ENCODE data around the gene JSRP1.

JSRP1 gene

DNA sequence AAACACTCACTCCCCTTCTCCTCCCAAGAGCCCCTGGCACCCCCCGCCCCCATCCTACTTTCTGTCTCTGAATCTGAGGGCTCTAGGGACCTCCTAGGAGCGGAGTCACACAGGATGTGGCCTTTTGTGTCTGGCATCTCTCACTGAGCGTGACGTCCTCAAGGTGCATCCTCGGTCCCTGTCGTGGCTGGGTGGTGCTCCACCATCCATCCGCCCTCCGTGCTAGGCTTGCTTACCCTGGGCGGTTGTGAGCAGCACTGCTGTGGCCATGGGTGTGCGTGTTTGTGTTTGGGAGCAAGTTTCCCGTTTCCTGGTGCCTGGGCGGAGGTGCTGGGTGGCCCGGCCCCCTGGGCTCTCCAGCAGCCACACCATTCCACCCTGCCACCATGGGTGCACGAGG, 32.3 kb downstream of the JSRP1 start:
- TF ChIP-seq, protein P1, sequence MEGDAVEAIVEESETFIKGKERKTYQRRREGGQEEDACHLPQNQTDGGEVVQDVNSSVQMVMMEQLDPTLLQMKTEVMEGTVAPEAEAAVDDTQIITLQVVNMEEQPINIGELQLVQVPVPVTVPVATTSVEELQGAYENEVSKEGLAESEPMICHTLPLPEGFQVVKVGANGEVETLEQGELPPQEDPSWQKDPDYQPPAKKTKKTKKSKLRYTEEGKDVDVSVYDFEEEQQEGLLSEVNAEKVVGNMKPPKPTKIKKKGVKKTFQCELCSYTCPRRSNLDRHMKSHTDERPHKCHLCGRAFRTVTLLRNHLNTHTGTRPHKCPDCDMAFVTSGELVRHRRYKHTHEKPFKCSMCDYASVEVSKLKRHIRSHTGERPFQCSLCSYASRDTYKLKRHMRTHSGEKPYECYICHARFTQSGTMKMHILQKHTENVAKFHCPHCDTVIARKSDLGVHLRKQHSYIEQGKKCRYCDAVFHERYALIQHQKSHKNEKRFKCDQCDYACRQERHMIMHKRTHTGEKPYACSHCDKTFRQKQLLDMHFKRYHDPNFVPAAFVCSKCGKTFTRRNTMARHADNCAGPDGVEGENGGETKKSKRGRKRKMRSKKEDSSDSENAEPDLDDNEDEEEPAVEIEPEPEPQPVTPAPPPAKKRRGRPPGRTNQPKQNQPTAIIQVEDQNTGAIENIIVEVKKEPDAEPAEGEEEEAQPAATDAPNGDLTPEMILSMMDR (IDR thresholded peaks at IDR 0.05; ENCODE audit: insufficient read depth, missing control alignments), result no peak
- DNase-seq (ENCODE audit: insufficient read length, low spot score) (no peak), FAIRE-seq (no peak)

DNA sequence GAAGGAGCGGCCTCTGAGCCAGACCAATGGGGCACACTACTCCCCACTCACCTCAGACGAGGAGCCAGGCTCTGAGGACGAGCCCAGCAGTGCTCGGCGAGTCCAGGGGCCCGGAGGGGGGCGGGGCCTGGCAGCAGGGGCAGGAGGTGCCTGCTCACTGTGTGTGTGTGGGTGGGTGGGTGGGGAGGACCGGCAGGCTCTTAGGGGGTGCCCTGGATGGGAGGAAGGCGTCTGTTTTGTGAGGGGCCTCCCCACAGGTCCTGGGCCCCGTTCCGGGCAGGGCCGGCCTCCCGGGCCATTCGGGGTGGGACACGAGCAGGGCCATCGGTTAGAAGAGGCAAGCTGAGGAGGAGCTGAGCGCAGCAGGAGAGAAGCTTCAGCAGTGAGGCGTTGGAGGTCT, 32.8 kb downstream of the JSRP1 start:
- TF ChIP-seq, protein P1 (IDR thresholded peaks at IDR 0.05; ENCODE audit: insufficient read depth, missing control alignments), result no peak
- DNase-seq (ENCODE audit: insufficient read length, low spot score), result no peak
- no peak for FAIRE-seq

DNA sequence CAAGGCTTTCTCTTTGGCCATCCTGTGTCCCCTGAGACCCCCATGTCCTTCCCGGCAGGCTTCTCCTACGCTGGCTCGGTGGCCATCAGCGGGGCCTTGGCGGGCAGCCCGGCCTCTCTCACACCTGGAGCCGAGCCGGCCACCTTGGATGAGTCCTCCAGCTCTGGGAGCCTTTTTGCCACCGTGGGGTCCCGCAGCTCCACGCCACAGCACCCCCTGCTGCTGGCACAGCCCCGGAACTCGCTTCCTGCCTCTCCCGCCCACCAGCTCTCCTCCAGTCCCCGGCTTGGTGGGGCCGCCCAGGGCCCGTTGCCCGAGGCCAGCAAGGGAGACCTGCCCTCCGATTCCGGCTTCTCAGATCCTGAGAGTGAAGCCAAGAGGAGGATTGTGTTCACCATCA, 34.3 kb downstream of the JSRP1 start:
- DNase-seq (ENCODE audit: insufficient read length, low spot score) (no peak), FAIRE-seq (no peak)
- TF ChIP-seq, protein P1 (IDR thresholded peaks at IDR 0.05; ENCODE audit: insufficient read depth, missing control alignments), result no peak

DNA sequence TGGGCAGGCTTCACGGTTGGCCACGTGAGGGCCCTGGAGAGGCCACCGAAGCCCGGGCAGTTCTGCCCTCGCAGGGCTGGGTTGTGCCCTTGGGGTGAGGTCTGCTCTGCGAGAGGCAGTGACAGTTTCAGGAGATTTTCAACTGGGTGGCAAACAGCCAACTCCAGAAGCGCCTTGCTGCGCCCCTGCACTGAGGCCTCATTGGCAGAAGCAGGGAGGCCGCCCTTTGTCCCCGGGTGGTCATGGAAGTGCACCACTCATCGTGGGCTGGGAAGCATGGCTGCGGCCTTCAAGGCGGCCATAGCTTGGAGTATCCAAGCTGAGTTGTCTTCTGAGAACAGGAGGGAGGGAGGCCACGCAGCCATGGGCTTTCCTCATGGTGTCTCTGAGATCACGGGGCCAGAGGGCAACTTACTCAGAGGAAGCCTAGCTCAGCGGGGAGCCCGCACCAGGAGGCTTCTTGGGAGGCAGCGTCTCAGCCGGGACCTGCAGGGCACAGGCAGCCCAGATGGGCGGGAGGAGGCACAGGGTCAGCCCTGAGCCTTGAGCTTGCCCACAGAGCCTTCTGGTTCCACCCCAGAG, 34.9 kb downstream of the JSRP1 start:
- TF ChIP-seq, protein P1 (IDR thresholded peaks at IDR 0.05; ENCODE audit: insufficient read depth, missing control alignments), result no peak
- no peak for FAIRE-seq

DNA sequence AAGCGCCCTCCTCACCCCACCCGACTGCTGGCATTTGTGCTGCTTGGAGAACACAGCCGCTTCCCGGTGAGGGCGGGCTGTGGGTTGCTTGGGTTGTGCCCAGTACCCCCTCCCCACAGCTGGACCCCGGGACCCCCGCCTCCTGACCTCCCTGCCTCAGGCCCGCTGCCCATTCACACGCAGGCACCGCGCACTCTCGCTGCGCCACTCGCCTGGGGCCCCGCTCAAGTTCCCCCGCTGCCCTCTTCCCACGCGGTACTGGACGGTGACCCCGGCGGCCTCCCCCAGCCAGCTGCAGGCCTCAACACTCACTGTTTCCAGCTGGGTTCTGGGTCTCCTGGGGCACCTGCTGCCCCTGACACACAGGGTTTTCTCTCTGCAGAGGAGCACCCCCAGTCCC, 36.5 kb downstream of the JSRP1 start:
- FAIRE-seq, result no peak
- TF ChIP-seq, protein P1 (IDR thresholded peaks at IDR 0.05; ENCODE audit: insufficient read depth, missing control alignments), result no peak
- DNase-seq (ENCODE audit: insufficient read length, low spot score), result no peak

More for the DNA sequence above, 34.9 kb downstream of the JSRP1 start:
- no peak for DNase-seq (ENCODE audit: insufficient read length, low spot score)

DNA sequence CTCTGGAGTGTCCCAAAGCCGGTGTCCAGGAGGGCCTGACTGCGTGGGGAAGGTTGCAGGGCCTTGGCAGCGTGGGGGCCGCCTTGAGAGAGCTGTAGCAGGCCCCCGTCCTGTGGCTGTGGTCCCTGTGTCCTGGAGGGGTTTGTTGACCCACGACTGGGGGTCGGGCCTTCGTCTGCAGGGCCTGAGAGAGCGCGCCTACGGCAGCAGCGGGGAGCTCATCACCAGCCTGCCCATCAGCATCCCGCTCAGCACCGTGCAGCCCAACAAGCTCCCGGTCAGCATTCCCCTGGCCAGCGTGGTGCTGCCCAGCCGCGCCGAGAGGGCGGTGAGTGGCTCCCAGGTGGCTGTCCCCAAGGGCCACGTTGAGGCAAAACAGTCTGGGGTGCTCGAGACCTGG, 38.6 kb downstream of the JSRP1 start:
- DNase-seq (ENCODE audit: insufficient read length, low spot score) (no peak), FAIRE-seq (no peak)
- TF ChIP-seq, protein P1 (IDR thresholded peaks at IDR 0.05; ENCODE audit: insufficient read depth, missing control alignments), result no peak

DNA sequence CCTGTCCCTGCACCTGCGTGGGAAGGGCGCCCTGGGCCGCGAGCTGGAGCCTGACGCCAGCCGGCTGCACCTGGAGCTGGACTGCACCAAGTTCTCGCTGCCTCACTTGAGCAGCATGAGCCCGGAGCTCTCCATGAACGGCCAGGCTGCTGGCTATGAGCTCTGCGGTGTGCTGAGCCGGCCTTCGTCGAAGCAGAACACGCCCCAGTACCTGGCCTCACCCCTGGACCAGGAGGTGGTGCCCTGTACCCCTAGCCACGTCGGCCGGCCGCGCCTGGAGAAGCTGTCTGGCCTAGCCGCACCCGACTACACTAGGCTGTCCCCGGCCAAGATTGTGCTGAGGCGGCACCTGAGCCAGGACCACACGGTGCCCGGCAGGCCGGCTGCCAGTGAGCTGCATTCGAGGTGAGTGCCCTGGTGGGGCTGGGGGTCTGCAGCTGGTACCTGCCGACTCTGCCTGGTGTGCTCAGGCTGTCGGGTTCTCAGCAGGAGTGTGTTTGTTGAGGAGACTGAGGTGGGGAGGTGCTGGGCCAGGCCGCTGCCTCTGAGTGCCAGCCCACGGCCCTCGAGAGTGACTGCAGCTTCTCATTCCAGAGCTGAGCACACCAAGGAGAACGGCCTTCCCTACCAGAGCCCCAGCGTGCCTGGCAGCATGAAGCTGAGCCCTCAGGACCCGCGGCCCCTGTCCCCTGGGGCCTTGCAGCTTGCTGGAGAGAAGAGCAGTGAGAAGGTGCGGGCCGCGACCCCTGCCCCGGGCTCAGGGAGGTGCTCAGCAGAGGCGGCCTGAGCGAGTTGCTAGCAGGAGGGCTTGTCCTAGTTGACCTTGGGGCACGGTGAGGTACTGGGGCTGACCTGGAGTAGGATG, 39.6 kb downstream of the JSRP1 start:
- FAIRE-seq, result no peak
- TF ChIP-seq, protein P1 (IDR thresholded peaks at IDR 0.05; ENCODE audit: insufficient read depth, missing control alignments), result no peak
- no peak for DNase-seq (ENCODE audit: insufficient read length, low spot score)
